Nephron (organoid): Measurements from ENCODE around the gene LINS1.

Experiments used
- H3K27ac Mint-ChIP-seq, 3 experiments: 2 replicates each; pipeline ENCODE4 v1.8.0; 2020; ENCODE audit warnings: mixed read lengths in 3 of 3, mild to moderate bottlenecking in 2 of 3, moderate library complexity in 1 of 3
- H3K27me3 Mint-ChIP-seq: 2 replicates; pipeline ENCODE4 v1.8.0; 2021; ENCODE audit warnings: low read depth, mild to moderate bottlenecking, moderate library complexity, mixed read lengths
- H3K36me3 Mint-ChIP-seq: 2 replicates; pipeline ENCODE4 v1.8.0; 2020; ENCODE audit warnings: low read depth, mixed read lengths
- H3K4me1 Mint-ChIP-seq: 2 replicates; pipeline ENCODE4 v1.8.0; 2020; ENCODE audit warnings: mixed read lengths
- H3K4me3 Mint-ChIP-seq, 3 experiments: 2 replicates each; pipeline ENCODE4 v1.8.0; 2020; ENCODE audit warnings: mild to moderate bottlenecking in 3 of 3, mixed read lengths in 3 of 3, moderate library complexity in 2 of 3
- H3K9me3 Mint-ChIP-seq: 2 replicates; pipeline ENCODE4 v1.8.0; 2020; ENCODE audit warnings: mixed read lengths
- CTCF ChIP-seq, 3 experiments: fragments of 200-600 bp; sonication (generic); IDR thresholded peaks; one replicate each; pipeline ENCODE4 v1.5.0; 2021; ENCODE audit warnings: antibody characterized with exemption in 3 of 3; ENCODE audit not compliant: unreplicated experiment in 3 of 3

The LINS1 gene, protein sequence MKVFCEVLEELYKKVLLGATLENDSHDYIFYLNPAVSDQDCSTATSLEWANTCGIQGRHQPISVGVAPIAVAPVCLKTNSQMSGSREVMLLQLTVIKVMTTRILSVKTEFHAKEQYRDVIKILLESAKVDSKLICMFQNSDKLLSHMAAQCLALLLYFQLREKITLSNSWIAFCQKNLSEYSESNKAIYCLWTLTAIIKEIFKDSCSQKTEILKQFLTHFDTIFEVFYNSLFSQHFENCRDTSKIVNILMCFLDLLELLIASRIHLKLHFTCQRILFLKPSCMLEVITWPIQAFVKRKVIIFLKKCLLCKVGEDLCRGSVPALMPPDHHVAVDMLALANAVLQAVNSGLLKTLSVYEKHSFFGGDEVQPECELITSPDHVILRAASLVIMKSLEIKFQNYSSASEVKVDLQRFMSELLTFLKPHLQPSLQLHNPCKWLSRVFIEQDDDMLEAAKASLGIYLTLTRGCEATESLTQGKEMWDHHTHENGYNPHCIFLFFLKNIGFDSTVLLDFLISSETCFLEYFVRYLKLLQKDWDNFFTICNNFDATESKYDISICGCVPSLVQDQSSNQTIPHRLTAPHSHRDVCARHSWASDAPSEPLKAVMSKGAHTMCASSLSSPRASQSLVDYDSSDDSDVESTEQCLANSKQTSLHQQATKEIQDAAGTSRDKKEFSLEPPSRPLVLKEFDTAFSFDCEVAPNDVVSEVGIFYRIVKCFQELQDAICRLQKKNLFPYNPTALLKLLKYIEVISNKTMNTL

GRCh38 chr15:100602064-100602822 is at the start of gene LINS1, which contains the start of gene ASB7:
Gene LINS1, minus strand, starts transcription at chr15:100602184. Its CDS starts 21,342 bp downstream, at chr15:100580842.
Gene ASB7, plus strand, starts transcription at chr15:100602589. Its CDS starts 9,628 bp downstream, at chr15:100612217.
- Mint-ChIP-seq H3K9me3 (no peaks in the 10 kb centered on the region), H3K36me3 (peaks cover 19% of the 10 kb centered on the region), H3K27ac (peak within 1 kb of the TSS; percentile 44 to 95 (median 75)), H3K27me3 (no peaks in the 10 kb centered on the region), H3K4me1 (peaks cover 17% of the 10 kb centered on the region), H3K4me3 (no peak within 1 kb of the TSS)
- no peak for TF ChIP-seq CTCF (IDR thresholded peaks at IDR 0.05; ENCODE audit: unreplicated experiment in 3 of 3)

DNA sequence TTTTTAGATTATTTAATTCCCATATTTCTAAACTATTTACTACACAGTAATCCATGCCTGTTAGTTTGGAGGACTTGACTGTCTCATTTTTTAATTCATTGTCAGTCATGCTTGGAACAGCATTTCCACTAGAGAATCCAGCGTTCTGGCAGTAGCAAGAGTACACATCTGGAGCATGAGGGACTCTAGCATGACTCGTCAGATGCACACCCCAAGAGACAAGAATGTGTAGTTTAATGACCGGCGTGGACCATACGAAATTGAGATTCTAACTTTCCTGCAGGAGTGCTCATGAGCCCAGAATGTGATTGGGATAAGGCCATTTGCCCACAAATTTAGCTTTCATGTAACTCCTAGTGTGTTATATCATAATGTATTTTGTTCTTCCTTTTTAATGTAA is 49.3 kb upstream of the LINS1 start:
- H3K4me1 Mint-ChIP-seq, result peaks cover 31% of the 10 kb centered on the region
- no peaks in the 10 kb centered on the region for H3K9me3 Mint-ChIP-seq
- H3K27me3 Mint-ChIP-seq, result no peaks in the 10 kb centered on the region
- H3K4me3 Mint-ChIP-seq, result no peak overlapping the region
- H3K36me3 Mint-ChIP-seq, result peaks cover 9% of the 10 kb centered on the region
- H3K27ac Mint-ChIP-seq, result peak overlapping the region in 1 of 3 experiments; percentile 21
- TF ChIP-seq CTCF (IDR thresholded peaks at IDR 0.05; ENCODE audit: unreplicated experiment in 3 of 3), result no peak

- H3K4me1 Mint-ChIP-seq, result peaks cover 27% of the 10 kb centered on the region
- TF ChIP-seq CTCF (IDR thresholded peaks at IDR 0.05; ENCODE audit: unreplicated experiment in 3 of 3), result peak in 2 of 3 experiments; percentile 13 to 17
- peaks cover 9% of the 10 kb centered on the region for H3K36me3 Mint-ChIP-seq
- no peak overlapping the region for H3K4me3 Mint-ChIP-seq
- no peak overlapping the region for H3K27ac Mint-ChIP-seq
- no peaks in the 10 kb centered on the region for H3K9me3 Mint-ChIP-seq
- H3K27me3 Mint-ChIP-seq, result no peaks in the 10 kb centered on the region
These were observed 48.7 kb upstream of the LINS1 start for GRCh38 chr15:100650685-100651084.

DNA sequence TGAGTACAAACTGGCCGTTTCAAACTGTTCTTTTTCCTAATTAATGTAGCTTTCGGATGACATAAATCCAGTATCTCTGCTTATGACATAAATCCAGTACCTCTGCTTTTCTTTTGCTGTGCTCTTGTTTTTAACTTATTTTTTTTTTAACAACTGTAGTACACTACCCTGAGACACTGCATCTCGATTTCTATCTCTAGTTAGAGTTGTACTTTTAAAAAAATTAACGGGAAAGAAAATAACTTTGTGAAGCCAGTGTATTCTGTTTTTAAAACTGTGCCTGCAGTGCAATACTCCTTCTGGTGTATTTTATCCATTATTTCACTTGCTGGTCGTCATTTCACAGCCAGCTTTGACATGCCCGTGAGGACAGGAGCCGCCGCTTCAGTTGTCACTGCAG is 47.0 kb upstream of the LINS1 start:
- TF ChIP-seq CTCF (IDR thresholded peaks at IDR 0.05; ENCODE audit: unreplicated experiment in 3 of 3), result no peak
- H3K4me1 Mint-ChIP-seq, result peaks cover 18% of the 10 kb centered on the region
- H3K9me3 Mint-ChIP-seq, result no peaks in the 10 kb centered on the region
- H3K27ac Mint-ChIP-seq, result no peak overlapping the region
- no peak overlapping the region for H3K4me3 Mint-ChIP-seq
- peaks cover 9% of the 10 kb centered on the region for H3K36me3 Mint-ChIP-seq
- no peaks in the 10 kb centered on the region for H3K27me3 Mint-ChIP-seq

DNA sequence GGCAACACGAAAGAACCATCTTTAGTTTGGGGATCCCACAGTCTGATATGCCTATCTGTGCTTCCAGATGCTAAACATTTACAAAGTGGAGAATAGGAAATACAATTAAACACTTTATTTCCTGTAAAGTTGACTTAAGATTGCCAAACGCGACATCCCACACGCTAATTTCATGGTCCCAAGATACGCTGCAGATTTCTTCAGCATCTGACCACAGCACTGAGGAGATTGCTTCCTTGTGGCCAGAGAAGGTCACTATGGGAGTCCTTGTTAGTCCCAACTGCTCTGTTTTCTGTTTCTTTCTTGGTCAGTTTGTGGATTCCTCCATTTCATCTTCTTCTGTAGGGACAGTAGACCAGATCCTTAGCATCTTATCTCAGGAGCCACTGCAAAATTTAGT is 43.7 kb upstream of the LINS1 start:
- H3K27ac Mint-ChIP-seq, result no peak overlapping the region
- no peak overlapping the region for H3K4me3 Mint-ChIP-seq
- TF ChIP-seq CTCF (IDR thresholded peaks at IDR 0.05; ENCODE audit: unreplicated experiment in 3 of 3), result no peak
- H3K9me3 Mint-ChIP-seq, result no peaks in the 10 kb centered on the region
- peaks cover 5% of the 10 kb centered on the region for H3K36me3 Mint-ChIP-seq
- no peaks in the 10 kb centered on the region for H3K4me1 Mint-ChIP-seq
- H3K27me3 Mint-ChIP-seq, result no peaks in the 10 kb centered on the region
